K562 (cell line): ENCODE results near the gene ADCY4. TPM values are rescaled to one million over a fixed set of nuclear protein-coding genes. Genes with fewer than 3 reads are reported as not detected.

Experiments
- GABPB1 ChIP-seq: sonication (generic); formaldehyde crosslinking; IDR thresholded peaks from 2 replicates; pipeline ENCODE4 v1.8.0; 2022; ENCODE audit warnings: mild to moderate bottlenecking, missing genetic modification reagents
- KDM1A ChIP-seq, 2 experiments: fragments of 450-650 bp; IDR thresholded peaks; 2 replicates each; pipeline ENCODE4 v1.6.1; 2016; ENCODE audit warnings: mild to moderate bottlenecking in 2 of 2
- MCM2 ChIP-seq: fragments of 450-650 bp; IDR thresholded peaks from 2 replicates; pipeline ENCODE4 v1.6.1; 2017; ENCODE audit warnings: low read depth, mild to moderate bottlenecking
- MYC ChIP-seq, 2 experiments: fragments of 250-450 bp in 1 of 2; sonication (Bioruptor Pico) in 1 of 2; IDR thresholded peaks; 2 replicates each; pipeline versions ENCODE4 v1.5.1 to v1.6.1; 2012 to 2021; ENCODE audit warnings: low read depth in 2 of 2, borderline replicate concordance in 1 of 2, improper control_type of control experiment in 1 of 2, low read length in 1 of 2, mild to moderate bottlenecking in 1 of 2, moderate library complexity in 1 of 2
- NBN ChIP-seq: fragments of 450-650 bp; IDR thresholded peaks from 2 replicates; pipeline ENCODE4 v1.6.1; 2016; ENCODE audit warnings: low read depth, mild to moderate bottlenecking
- RBM25 ChIP-seq: fragments of 200-400 bp; formaldehyde crosslinking; IDR thresholded peaks from 2 replicates; pipeline ENCODE4 v1.6.1; 2018; ENCODE audit warnings: low read length, low read depth, moderate library complexity; ENCODE audit not compliant: severe bottlenecking
- ZNF785 ChIP-seq: fragments of 250-450 bp; sonication (Bioruptor Pico); IDR thresholded peaks from 2 replicates; pipeline ENCODE4 v1.4.0; 2020; ENCODE audit warnings: mild to moderate bottlenecking
- polyA plus RNA-seq, 8 experiments: library from polyadenylated mRNA; depleted of rRNA in 4 of 8; stranded (reverse) in 5 of 8; unstranded in 3 of 8; fragments of >200 nt; fragmentation: Nextera tagmentation in 2 of 8; fragmentation: Illumina TruSeq in 1 of 8; extraction: Ambion mirVana in 2 of 8; extraction: Trizol in 1 of 8; gene quantifications; 2 replicates each; pipeline versions ENCODE4 v1.2.1 to v1.2.3, GENCODE V29; 2011 to 2014; ENCODE audit warnings: inconsistent platforms in 1 of 8, missing spikeins in 1 of 8
- total RNA-seq, 7 experiments: library from RNA; depleted of rRNA in 6 of 7; stranded (reverse); fragments of >200 nt in 6 of 7; fragmentation: Illumina TruSeq in 2 of 7; extraction: Trizol in 2 of 7; gene quantifications; 2 replicates each; pipeline versions ENCODE4 v1.2.1 to v1.2.3, GENCODE V29; 2011 to 2021; ENCODE audit warnings: low replicate concordance in 1 of 7
- TF ChIP-seq, protein P1 (sequence below): fragments of 250-450 bp; sonication (Bioruptor Pico); IDR thresholded peaks from 2 replicates; pipeline ENCODE4 v1.4.0; 2020
- TF ChIP-seq, protein P2 (sequence below), 2 experiments: fragments of 250-450 bp in 1 of 2; fragments of 450-650 bp in 1 of 2; sonication (Bioruptor Pico) in 1 of 2; IDR thresholded peaks; 2 replicates each; pipeline versions ENCODE4 v1.6.1 to v1.8.0; 2016 to 2021; ENCODE audit warnings: mild to moderate bottlenecking in 2 of 2, moderate library complexity in 2 of 2, missing compliant biosample characterization in 1 of 2, missing genetic modification characterization in 1 of 2
- TF ChIP-seq, protein P3 (sequence below): fragments of 450-650 bp; IDR thresholded peaks from 2 replicates; pipeline ENCODE4 v1.6.1; 2016
- TF ChIP-seq, protein P4 (sequence below), 2 experiments: IDR thresholded peaks in 1 of 2; conservative IDR thresholded peaks in 1 of 2; 2 replicates each; pipeline ENCODE4 v1.6.1; 2016; ENCODE audit warnings: low read depth in 2 of 2, mild to moderate bottlenecking in 1 of 2, missing compliant biosample characterization in 1 of 2, missing genetic modification characterization in 1 of 2, moderate library complexity in 1 of 2

ADCY4 gene
- total and polyA plus RNA-seq, 9 of the 15 experiments (the other 6 are each of a cell fraction or from before 2014, with no cell fraction given) = 0.04 to 0.31 (median 0.15) TPM; not detected in 2

DNA sequence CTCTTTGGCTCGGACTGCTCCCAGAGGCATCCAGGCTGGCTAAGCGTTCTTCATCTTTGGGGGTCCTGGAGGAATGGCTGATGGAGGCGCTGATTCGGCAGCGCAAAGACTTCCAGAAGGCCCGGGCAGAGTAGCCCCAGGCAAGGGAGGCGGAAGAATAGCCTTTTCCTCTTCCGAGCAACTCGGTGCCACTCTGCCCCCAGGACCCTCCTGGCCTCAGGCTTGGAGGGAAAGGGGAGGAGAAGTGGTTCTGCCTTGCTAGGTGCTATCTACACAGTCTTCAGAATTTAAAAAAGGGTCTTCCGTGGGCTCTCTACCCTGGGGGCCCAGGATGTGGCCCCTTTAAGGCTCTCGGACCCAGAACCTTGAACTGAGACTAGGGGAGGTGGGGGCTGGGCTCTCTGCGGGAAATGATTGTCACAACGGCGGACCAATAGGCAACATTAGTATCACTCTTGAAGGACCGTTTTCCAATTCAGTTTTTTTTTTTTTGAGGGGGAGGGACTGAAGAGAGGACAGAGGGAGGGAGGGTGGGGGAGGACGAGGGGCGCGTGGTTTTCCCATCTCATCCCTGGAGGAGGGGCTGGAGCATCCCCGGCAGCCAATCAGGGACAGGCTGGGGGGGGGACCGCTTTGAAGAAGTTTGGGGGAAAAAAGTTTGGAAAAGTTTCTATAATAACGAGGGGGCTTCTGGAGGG, 32.8 kb upstream of the ADCY4 start, which contains the start of gene NFATC4 (continued):
- TF ChIP-seq, protein P1, sequence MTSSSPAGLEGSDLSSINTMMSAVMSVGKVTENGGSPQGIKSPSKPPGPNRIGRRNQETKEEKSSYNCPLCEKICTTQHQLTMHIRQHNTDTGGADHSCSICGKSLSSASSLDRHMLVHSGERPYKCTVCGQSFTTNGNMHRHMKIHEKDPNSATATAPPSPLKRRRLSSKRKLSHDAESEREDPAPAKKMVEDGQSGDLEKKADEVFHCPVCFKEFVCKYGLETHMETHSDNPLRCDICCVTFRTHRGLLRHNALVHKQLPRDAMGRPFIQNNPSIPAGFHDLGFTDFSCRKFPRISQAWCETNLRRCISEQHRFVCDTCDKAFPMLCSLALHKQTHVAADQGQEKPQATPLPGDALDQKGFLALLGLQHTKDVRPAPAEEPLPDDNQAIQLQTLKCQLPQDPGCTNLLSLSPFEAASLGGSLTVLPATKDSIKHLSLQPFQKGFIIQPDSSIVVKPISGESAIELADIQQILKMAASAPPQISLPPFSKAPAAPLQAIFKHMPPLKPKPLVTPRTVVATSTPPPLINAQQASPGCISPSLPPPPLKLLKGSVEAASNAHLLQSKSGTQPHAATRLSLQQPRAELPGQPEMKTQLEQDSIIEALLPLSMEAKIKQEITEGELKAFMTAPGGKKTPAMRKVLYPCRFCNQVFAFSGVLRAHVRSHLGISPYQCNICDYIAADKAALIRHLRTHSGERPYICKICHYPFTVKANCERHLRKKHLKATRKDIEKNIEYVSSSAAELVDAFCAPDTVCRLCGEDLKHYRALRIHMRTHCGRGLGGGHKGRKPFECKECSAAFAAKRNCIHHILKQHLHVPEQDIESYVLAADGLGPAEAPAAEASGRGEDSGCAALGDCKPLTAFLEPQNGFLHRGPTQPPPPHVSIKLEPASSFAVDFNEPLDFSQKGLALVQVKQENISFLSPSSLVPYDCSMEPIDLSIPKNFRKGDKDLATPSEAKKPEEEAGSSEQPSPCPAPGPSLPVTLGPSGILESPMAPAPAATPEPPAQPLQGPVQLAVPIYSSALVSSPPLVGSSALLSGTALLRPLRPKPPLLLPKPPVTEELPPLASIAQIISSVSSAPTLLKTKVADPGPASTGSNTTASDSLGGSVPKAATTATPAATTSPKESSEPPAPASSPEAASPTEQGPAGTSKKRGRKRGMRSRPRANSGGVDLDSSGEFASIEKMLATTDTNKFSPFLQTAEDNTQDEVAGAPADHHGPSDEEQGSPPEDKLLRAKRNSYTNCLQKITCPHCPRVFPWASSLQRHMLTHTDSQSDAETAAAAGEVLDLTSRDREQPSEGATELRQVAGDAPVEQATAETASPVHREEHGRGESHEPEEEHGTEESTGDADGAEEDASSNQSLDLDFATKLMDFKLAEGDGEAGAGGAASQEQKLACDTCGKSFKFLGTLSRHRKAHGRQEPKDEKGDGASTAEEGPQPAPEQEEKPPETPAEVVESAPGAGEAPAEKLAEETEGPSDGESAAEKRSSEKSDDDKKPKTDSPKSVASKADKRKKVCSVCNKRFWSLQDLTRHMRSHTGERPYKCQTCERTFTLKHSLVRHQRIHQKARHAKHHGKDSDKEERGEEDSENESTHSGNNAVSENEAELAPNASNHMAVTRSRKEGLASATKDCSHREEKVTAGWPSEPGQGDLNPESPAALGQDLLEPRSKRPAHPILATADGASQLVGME = no peak
- TF ChIP-seq GABPB1 (CRISPR knock-in tag) = peak; percentile 13; the same call in 1 of the 2 replicates
- TF ChIP-seq MCM2 = no peak
- TF ChIP-seq, protein P2, sequence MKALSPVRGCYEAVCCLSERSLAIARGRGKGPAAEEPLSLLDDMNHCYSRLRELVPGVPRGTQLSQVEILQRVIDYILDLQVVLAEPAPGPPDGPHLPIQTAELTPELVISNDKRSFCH (CRISPR knock-in tag; IDR thresholded peaks at IDR 0.05) = no peak
- TF ChIP-seq, protein P2 (tag; IDR thresholded peaks at IDR 0.05) = 0 out of 2 replicates have a peak, but pooled peaks have one; percentile 17
- no peak for TF ChIP-seq KDM1A (IDR thresholded peaks at IDR 0.05)
- TF ChIP-seq NBN = no peak
- peak; percentile 40 for TF ChIP-seq RBM25
- no peak for TF ChIP-seq ZNF785 (CRISPR knock-in tag)
- TF ChIP-seq, protein P3, sequence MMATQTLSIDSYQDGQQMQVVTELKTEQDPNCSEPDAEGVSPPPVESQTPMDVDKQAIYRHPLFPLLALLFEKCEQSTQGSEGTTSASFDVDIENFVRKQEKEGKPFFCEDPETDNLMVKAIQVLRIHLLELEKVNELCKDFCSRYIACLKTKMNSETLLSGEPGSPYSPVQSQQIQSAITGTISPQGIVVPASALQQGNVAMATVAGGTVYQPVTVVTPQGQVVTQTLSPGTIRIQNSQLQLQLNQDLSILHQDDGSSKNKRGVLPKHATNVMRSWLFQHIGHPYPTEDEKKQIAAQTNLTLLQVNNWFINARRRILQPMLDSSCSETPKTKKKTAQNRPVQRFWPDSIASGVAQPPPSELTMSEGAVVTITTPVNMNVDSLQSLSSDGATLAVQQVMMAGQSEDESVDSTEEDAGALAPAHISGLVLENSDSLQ = peak; percentile 96
- TF ChIP-seq, protein P4, sequence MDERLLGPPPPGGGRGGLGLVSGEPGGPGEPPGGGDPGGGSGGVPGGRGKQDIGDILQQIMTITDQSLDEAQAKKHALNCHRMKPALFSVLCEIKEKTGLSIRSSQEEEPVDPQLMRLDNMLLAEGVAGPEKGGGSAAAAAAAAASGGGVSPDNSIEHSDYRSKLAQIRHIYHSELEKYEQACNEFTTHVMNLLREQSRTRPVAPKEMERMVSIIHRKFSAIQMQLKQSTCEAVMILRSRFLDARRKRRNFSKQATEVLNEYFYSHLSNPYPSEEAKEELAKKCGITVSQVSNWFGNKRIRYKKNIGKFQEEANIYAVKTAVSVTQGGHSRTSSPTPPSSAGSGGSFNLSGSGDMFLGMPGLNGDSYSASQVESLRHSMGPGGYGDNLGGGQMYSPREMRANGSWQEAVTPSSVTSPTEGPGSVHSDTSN (CRISPR knock-in tag; IDR thresholded peaks at IDR 0.05; ENCODE audit: low read depth) = no peak
- TF ChIP-seq, protein P4 (tag; conservative IDR thresholded peaks at IDR 0.05; ENCODE audit: low read depth) = 0 out of 2 replicates have a peak, but pooled peaks have one; percentile 17
- no peak for TF ChIP-seq MYC (IDR thresholded peaks at IDR 0.05; ENCODE audit: low read depth, low read length)
- no peak for TF ChIP-seq MYC (CRISPR knock-in tag; IDR thresholded peaks at IDR 0.05; ENCODE audit: borderline replicate concordance, low read depth)
- TF ChIP-seq, all 486 proteins: peak for 9
